ENCODE data around the gene LAMB2. TPM values are rescaled to one million over a fixed set of nuclear protein-coding genes. Genes with fewer than 3 reads are reported as not detected.
A peak's percentile ranks its signal among the peaks of the same experiment; 100 is the strongest.

LAMB2 gene
- total RNA-seq, 1 experiment from 2014 or later = 121 TPM

DNA sequence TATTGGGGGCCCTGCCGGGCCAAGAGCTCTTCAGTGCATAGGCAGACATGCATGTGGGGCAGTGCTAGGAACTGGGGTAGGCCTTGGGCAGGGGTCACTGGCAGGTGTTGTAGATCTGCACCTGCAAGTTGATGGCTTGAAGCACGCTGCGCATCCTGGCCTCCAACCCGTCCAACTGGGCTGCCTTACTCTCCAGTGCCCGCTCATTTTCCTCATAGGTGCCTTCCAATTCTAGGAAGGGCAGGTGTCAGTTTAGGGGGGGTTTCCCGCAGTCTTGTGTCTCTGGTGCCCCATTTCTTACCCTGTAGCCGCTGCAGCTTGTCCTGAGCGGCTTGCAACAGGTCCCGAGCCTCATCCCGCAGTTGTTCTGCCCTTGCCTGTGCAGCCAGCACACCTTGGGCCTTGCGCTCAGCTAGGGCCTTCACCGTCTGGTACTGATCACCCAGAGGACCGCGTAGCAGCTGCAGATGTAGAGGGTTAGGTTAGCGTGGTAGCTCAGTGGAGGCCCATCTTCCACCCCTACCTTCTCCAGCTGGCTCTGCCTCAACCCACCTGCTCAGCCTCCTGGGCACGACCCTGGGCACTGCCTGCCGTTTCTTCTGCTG, 11.6 kb downstream of the LAMB2 start:
- H3K27ac Mint-ChIP-seq = peak overlapping the region; percentile 77 to 94 (median 84); a peak in 6 of 7 replicates
- no CpG with 5 or more reads among the region's 17 CpGs for WGBS (ENCODE audit: extremely low coverage, insufficient read length, low lambda C conversion rate)
- H3K4me1 Mint-ChIP-seq = peaks cover 4% of the 10 kb centered on the region in 2 experiments; a peak in 3 of 4 replicates

More for the DNA sequence above, 11.6 kb downstream of the LAMB2 start:
- no peak overlapping the region for H2AK5ac ChIP-seq (ENCODE audit: insufficient read length, low read length)
- H3K14ac ChIP-seq (ENCODE audit: insufficient read depth, low read length) = no peak overlapping the region
- no peak overlapping the region for H2BK15ac ChIP-seq (ENCODE audit: low read depth, low read length)
- H3K79me1 ChIP-seq (ENCODE audit: insufficient read depth, low read depth, low read length, poor library complexity, severe bottlenecking) = peaks cover 4% of the 10 kb centered on the region
- no peak overlapping the region for H4K91ac ChIP-seq (ENCODE audit: insufficient read length, low read depth, low read length)
- H4K8ac ChIP-seq (replicated peaks; ENCODE audit: insufficient read length, low read depth, low read length) = no peak overlapping the region
- H3K9ac ChIP-seq (ENCODE audit: extremely low read depth, insufficient read length, low read length) = peak overlapping the region; percentile 18
- no peak overlapping the region for H2BK12ac ChIP-seq (ENCODE audit: insufficient read length, low read depth, low read length)
- H3K27me3 ChIP-seq (ENCODE audit: insufficient read depth, low read length) = no peaks in the 10 kb centered on the region
- no peak overlapping the region for H4K5ac ChIP-seq (ENCODE audit: insufficient read length, low read depth, low read length)
- H3K27ac ChIP-seq (ENCODE audit: insufficient read length, low read depth, low read length) = peak overlapping the region; percentile 4
- DNase-seq = no peak
- TF ChIP-seq, protein P1, sequence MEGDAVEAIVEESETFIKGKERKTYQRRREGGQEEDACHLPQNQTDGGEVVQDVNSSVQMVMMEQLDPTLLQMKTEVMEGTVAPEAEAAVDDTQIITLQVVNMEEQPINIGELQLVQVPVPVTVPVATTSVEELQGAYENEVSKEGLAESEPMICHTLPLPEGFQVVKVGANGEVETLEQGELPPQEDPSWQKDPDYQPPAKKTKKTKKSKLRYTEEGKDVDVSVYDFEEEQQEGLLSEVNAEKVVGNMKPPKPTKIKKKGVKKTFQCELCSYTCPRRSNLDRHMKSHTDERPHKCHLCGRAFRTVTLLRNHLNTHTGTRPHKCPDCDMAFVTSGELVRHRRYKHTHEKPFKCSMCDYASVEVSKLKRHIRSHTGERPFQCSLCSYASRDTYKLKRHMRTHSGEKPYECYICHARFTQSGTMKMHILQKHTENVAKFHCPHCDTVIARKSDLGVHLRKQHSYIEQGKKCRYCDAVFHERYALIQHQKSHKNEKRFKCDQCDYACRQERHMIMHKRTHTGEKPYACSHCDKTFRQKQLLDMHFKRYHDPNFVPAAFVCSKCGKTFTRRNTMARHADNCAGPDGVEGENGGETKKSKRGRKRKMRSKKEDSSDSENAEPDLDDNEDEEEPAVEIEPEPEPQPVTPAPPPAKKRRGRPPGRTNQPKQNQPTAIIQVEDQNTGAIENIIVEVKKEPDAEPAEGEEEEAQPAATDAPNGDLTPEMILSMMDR (conservative IDR thresholded peaks at IDR 0.05) = no peak
- no peak overlapping the region for H3T11ph ChIP-seq (ENCODE audit: low read length)
- H2BK5ac ChIP-seq (ENCODE audit: insufficient read length, low read length) = no peak overlapping the region
- H2BK120ac ChIP-seq (ENCODE audit: low read depth, low read length, poor library complexity, severe bottlenecking) = no peak overlapping the region
- Mint-ChIP-seq H3K27me3 (ENCODE audit: low read depth) (no peaks in the 10 kb centered on the region; the same call in 1 of the 2 replicates), H3K9me3 (no peaks in the 10 kb centered on the region), H3K36me3 (ENCODE audit: insufficient read depth in 1 of 3, low read depth in 3 of 3) (peaks cover 12 to 53% (median 42%) of the 10 kb centered on the region in 3 experiments), H3K4me3 (peak overlapping the region; percentile 81 to 91)
- H3K23ac ChIP-seq (ENCODE audit: insufficient read length, low read depth, low read length) = no peak overlapping the region
- H3K4me2 ChIP-seq (ENCODE audit: insufficient read depth, insufficient read length, low read length) = peak overlapping the region; percentile 49
- H3K56ac ChIP-seq (ENCODE audit: insufficient read length, low read depth, low read length) = no peak overlapping the region
- 0 out of 2 replicates have a peak, but pooled peaks cover 2% of the 10 kb centered on the region for H3K4me1 ChIP-seq (ENCODE audit: insufficient read depth, low read length)
- H2AFZ ChIP-seq (ENCODE audit: low read length) = no peak overlapping the region
- H4K20me1 ChIP-seq (ENCODE audit: control insufficient read depth, insufficient read depth, insufficient read length) = peaks cover 2% of the 10 kb centered on the region
- no peaks in the 10 kb centered on the region; the same call in 1 of the 2 replicates for H3K79me2 ChIP-seq (ENCODE audit: insufficient read depth, low read length)
- peaks cover 5% of the 10 kb centered on the region for H3K23me2 ChIP-seq (ENCODE audit: insufficient read length, low read depth, low read length, poor library complexity, severe bottlenecking)
- no peak overlapping the region for H2BK20ac ChIP-seq (ENCODE audit: low read depth, low read length, poor library complexity, severe bottlenecking)
- no peak overlapping the region for H3K18ac ChIP-seq (ENCODE audit: insufficient read length, low read depth, low read length)
- H3K9me3 ChIP-seq (ENCODE audit: control insufficient read depth, low read depth, low read length) = no peaks in the 10 kb centered on the region
- H3K4ac ChIP-seq (ENCODE audit: low read depth, low read length) = no peak overlapping the region
